Stimulated activated effector memory CD8-positive, alpha-beta T cell treated with anti-CD3 and anti-CD28 coated beads, Interleukin-12 subunit alpha, Interleukin-12 subunit beta, amount 100 ng/mL, for 72 hours (primary cell): Measurements from ENCODE around the gene ELAPOR2.
"Not testable (repeated sequence)": the region's sequence is repeated elsewhere in the genome, so short reads cannot be mapped to it uniquely, and the experiment has no call there.

Experiments used
- ATAC-seq: fragments of 150-1000 bp; cut with Tn5 transposase; 2 replicates; pipeline ENCODE4 v1.10.0; 2021
- DNase-seq, 2 donors: peaks; one replicate each; pipeline ENCODE4 v3.0.0; 2021 to 2022; ENCODE audit warnings: low spot score in 2 of 2
- H3K27ac Mint-ChIP-seq: one replicate; pipeline ENCODE4 v1.8.0; 2022; ENCODE audit warnings: mild to moderate bottlenecking, mixed read lengths
- H3K36me3 Mint-ChIP-seq: one replicate; pipeline ENCODE4 v1.8.0; 2022; ENCODE audit warnings: mild to moderate bottlenecking, mixed read lengths
- H3K4me1 Mint-ChIP-seq: one replicate; pipeline ENCODE4 v1.8.0; 2022; ENCODE audit warnings: mixed read lengths
- H3K4me3 Mint-ChIP-seq: one replicate; pipeline ENCODE4 v1.8.0; 2022; ENCODE audit warnings: mild to moderate bottlenecking, mixed read lengths
- H3K9me3 Mint-ChIP-seq: one replicate; pipeline ENCODE4 v1.8.0; 2022; ENCODE audit warnings: mixed read lengths

Gene ELAPOR2, protein sequence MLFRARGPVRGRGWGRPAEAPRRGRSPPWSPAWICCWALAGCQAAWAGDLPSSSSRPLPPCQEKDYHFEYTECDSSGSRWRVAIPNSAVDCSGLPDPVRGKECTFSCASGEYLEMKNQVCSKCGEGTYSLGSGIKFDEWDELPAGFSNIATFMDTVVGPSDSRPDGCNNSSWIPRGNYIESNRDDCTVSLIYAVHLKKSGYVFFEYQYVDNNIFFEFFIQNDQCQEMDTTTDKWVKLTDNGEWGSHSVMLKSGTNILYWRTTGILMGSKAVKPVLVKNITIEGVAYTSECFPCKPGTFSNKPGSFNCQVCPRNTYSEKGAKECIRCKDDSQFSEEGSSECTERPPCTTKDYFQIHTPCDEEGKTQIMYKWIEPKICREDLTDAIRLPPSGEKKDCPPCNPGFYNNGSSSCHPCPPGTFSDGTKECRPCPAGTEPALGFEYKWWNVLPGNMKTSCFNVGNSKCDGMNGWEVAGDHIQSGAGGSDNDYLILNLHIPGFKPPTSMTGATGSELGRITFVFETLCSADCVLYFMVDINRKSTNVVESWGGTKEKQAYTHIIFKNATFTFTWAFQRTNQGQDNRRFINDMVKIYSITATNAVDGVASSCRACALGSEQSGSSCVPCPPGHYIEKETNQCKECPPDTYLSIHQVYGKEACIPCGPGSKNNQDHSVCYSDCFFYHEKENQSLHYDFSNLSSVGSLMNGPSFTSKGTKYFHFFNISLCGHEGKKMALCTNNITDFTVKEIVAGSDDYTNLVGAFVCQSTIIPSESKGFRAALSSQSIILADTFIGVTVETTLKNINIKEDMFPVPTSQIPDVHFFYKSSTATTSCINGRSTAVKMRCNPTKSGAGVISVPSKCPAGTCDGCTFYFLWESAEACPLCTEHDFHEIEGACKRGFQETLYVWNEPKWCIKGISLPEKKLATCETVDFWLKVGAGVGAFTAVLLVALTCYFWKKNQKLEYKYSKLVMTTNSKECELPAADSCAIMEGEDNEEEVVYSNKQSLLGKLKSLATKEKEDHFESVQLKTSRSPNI

DNA sequence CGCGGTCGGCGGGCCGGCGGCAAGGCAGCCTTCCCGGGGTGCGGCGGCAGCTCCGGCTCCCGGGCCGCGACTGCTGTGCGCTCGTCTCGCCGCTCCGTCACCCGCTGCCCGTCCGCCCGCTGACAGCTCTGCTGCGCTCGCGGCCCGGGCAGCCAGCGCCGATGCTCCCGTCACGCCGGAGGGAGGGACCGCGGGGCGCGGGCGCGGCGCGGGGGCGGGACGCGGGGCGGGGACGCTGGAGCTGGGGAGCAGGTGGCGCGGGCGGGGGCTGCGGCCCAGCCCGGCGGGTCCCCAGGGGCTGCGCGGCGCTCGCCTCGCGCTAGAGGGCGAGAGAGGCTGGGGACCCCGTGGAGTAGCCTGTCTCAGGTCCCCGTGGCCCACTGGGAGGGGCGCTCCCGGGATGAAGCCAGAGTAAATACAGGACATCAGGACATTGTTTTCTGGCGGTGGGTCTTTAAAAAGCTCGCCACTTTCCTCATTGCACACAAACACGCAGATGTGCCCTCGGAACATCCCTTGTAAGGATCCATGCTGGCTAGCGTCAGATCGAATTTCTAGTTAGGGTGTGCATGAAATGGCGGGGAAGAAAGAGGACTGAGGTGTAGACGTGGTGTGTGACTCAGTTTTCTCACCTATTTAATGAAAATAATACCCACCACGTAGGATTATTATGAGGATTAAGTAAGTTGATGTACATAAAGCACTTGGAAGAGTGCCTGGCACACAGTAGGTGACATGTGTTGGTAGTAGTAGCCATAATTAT, at the start of gene ELAPOR2:
TSS of gene ELAPOR2 (minus strand) at position 130 of the 763 bp plus-strand sequence. CDS start 141 bp downstream, outside the sequence.
- Mint-ChIP-seq H3K4me1 (peaks cover 14% of the 10 kb centered on the region), H3K9me3 (no peaks in the 10 kb centered on the region), H3K27ac (peak within 1 kb of the TSS; percentile 29), H3K4me3 (peak within 1 kb of the TSS; percentile 70), H3K36me3 (no peaks in the 10 kb centered on the region)
- ATAC-seq (peak; percentile 94), DNase-seq (peak; percentile 69 to 82)

DNA sequence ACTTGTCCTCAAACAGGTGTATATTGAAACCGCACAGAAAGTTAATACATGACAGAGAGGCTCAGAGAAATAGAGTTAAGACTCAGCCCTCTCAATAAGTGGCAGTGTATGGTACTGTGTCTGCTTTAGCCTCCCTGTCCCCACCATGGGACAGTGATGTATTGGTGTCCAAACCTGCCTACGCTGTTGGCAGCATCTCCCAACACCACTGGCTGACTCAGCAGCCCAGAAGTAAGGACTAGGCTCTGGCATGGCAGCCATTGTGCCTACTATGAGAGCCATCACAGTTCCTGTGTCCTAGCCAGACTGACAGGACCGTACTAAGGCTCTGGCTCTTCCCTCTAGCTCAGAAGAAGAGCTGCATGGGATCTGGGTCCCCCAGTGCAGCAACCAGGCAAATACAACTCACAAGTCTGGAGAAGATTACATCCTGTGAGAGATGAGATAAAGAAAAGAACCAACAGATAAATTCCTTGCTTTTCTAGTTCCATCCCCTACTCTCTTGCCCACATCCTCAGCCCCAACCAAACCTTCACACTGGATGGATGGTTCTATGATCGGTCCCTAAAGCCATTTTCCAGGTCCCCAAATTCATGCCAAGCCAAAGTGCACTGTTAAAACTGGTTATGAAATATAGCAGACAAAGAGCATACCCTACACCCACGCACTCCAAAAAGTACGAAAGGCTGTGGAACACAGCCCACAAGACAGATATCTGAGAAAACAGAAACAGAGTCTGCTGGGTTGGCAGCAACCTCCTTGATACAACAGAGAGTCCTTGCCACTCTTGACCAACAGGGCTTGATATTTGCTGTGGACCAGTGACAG, 48.7 kb upstream of the ELAPOR2 start:
- Mint-ChIP-seq H3K36me3 (no peaks in the 10 kb centered on the region), H3K4me1 (no peaks in the 10 kb centered on the region), H3K9me3 (no peaks in the 10 kb centered on the region), H3K27ac (no peak overlapping the region), H3K4me3 (no peak overlapping the region)
- no peak for ATAC-seq
- no peak for DNase-seq

DNA sequence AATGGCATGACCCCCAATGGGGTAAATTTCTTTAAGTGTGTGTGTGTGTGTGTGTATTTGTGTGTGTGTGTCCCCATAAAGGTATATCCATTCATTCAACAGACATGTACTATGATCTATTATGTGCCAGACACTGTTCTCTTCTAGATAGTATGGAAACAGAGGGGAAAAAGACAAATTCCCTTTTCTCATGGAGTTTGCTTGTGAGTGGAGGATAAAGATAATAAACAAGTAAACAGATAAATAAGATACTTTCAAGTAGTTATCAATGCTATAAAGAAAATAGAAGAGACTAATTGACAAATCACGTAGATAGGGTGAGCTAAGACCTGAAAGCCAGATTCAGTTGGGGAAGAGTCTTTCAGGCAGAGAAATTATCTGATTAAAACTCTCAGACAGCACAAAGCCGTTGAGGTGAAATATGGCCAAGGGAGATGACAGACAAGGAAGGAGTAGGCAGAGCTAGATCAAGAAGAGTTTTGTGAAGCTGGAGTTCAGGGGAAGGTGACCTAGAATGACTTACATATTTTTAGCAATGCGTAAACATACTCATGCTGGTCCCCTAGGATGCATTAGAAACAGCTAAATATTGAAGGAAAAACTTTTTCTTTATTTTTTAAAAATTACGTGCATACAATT, 47.6 kb upstream of the ELAPOR2 start:
- no peak for ATAC-seq
- Mint-ChIP-seq H3K36me3 (no peaks in the 10 kb centered on the region), H3K27ac (no peak overlapping the region), H3K4me1 (no peaks in the 10 kb centered on the region), H3K4me3 (no peak overlapping the region), H3K9me3 (no peaks in the 10 kb centered on the region)
- no peak for DNase-seq

DNA sequence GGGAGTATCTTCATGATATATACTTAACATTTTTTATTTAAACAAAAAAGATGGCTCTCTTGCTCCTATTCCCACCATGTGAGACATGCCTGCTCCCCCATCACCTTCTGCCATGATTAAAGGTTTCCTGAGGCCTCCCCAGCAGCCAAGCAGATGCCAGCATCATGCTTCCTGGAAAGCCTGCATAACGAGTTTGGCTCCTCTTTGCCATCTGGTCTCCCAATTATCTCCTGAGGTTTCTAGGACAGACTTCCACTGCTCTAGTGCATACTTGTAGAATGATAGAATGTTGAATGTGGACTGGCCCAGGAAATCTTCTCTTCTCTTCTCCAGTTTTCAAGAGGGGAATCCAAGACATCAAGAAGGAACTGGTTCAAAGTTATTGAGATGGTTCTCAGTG, 45.9 kb upstream of the ELAPOR2 start:
- Mint-ChIP-seq H3K4me1 (no peaks in the 10 kb centered on the region), H3K27ac (no peak overlapping the region), H3K9me3 (no peaks in the 10 kb centered on the region), H3K4me3 (no peak overlapping the region), H3K36me3 (no peaks in the 10 kb centered on the region)
- DNase-seq (no peak), ATAC-seq (no peak)

DNA sequence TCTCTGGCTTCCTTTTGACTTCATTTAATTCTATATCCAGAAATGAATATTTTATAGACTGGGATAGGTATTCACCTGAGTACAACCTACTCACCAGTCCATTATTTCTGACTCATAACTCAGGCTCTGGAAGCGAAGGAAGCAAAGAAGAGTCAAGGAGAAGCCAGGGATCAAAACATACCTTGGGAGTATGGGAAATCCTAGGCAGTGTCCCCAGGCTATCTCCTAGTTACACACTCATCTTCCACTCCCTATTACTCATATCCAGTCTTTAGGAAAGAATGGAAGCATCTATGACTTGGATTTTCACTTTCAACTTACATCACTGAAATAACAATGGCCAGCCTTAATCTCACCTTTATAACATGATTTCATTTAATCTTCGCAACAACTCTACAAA, 40.9 kb upstream of the ELAPOR2 start:
- Mint-ChIP-seq H3K36me3 (no peaks in the 10 kb centered on the region), H3K9me3 (no peaks in the 10 kb centered on the region), H3K4me1 (no peaks in the 10 kb centered on the region), H3K27ac (no peak overlapping the region), H3K4me3 (no peak overlapping the region)
- ATAC-seq (no peak), DNase-seq (no peak)

DNA sequence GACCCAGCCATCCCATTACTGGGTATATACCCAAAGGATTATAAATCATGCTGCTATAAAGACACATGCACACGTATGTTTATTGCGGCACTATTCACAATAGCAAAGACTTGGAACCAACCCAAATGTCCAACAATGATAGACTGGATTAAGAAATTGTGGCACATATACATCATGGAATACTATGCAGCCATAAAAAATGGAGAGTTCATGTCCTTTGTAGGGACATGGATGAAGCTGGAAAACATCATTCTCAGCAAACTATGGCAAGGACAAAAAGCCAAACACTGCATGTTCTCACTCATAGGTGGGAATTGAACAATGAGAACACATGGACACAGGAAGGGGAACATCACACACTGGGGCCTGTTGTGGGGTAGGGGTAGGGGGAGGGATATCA, 37.9 kb upstream of the ELAPOR2 start:
- not testable (repeated sequence) for H3K4me3 Mint-ChIP-seq, H3K36me3 Mint-ChIP-seq, H3K9me3 Mint-ChIP-seq, H3K27ac Mint-ChIP-seq, DNase-seq, ATAC-seq, H3K4me1 Mint-ChIP-seq

DNA sequence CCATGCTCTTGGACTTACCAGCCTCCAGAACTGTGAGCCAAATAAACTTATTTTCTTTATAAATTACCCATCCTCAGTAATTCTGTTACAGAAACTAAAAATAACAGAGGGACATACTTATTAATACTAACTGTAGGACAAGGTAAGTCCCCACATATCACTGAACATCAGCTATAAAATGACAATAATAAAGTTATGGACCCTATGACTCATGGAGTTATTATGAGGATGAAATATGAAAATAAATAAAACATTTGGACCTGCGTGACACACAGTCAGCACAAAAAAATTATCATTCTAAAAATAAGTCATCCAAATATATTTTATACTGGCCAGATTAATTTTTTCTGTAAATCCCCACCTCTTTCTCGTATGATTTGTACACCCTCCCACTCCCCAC, 34.9 kb upstream of the ELAPOR2 start:
- DNase-seq (no peak), ATAC-seq (no peak)
- Mint-ChIP-seq H3K27ac (no peak overlapping the region), H3K36me3 (no peaks in the 10 kb centered on the region), H3K4me1 (no peaks in the 10 kb centered on the region), H3K4me3 (no peak overlapping the region), H3K9me3 (no peaks in the 10 kb centered on the region)

DNA sequence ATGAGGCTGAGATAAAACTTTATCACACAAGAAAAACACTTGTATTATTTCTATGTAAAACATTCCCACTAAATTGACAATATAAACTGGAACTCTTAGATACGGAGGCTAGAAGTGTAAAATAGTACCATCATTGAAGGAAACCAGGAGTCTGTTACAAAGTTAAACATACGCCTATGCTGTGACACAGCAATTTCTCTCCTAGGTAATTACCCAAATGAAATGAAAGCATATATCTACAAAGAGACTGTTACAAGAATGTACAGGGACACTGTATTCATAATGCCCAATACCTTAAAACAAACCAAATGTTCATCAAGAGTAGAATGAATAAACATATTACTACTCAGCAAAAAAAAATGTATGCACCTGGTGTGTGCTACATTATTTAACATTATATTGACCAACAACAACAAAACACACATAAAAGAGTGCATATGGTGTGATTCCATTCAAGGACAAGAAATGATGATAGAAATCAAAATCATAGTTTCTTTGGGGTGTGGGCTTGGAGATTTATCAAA, 33.2 kb upstream of the ELAPOR2 start:
- Mint-ChIP-seq H3K27ac (no peak overlapping the region), H3K4me3 (no peak overlapping the region), H3K4me1 (no peaks in the 10 kb centered on the region), H3K9me3 (no peaks in the 10 kb centered on the region), H3K36me3 (no peaks in the 10 kb centered on the region)
- DNase-seq (no peak), ATAC-seq (no peak)

DNA sequence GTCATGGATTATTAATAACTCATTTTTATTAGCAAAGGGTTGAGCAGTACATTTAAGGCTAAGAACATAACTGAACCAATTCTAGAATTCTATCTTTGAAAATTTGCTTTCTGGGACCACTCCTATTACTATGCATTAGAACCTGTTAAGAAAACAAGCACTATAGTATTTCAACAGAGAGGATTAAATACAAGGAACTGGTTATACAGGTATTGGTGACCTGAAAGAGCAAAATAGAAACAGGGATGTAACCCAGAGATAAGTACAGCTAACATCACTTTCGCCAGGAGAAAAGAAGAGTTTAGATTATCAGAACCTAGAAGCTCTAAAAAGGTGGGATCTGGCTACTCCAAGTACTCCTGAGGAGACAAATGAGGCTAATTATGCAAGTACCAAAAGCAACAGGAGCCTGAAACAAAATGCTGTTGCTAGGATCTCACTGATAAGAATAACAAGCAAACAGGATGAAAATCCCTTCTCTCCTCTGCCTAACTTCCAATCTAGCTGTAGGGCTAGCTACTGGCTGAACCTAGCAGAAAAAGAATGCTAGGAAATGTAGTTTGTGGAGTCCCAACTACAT, 32.1 kb upstream of the ELAPOR2 start:
- DNase-seq (no peak), ATAC-seq (no peak)
- Mint-ChIP-seq H3K27ac (no peak overlapping the region), H3K36me3 (no peaks in the 10 kb centered on the region), H3K4me3 (no peak overlapping the region), H3K9me3 (peaks cover 4% of the 10 kb centered on the region), H3K4me1 (no peaks in the 10 kb centered on the region)

DNA sequence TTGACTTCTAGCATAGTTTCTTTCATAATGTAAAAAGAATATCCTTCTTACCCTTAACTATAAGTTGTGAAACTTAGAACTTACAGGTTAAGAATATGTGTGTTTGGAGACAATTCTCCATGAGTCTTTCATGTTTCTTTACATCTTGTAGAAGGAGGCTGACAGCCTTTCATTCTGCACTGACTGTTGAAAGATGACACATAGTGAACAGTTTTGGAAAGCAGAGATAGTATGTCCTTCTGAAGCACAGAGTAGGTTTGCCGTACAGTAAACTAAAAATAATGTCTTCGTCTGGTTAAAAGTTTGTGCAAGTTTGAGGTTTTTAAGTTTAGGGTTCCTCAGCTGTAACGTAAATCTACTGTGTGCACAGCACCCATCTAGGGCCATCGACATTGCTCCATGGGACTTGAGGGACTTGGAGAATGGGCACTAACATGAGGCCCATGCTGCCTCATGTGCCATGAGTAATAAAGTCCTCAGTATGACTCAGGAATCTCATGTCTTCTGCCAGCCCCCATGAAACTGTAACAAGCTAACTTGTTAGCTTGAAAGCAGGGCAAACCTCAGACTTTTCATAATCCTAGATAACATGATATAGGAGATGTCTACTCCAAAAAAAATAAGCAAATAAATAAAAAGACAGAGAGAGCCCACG, 24.5 kb upstream of the ELAPOR2 start:
- H3K4me1 Mint-ChIP-seq, result peaks cover 11% of the 10 kb centered on the region
- H3K9me3 Mint-ChIP-seq, result peaks cover 4% of the 10 kb centered on the region
- DNase-seq (no peak), ATAC-seq (peak; percentile 97)
- H3K27ac Mint-ChIP-seq, result no peak overlapping the region
- H3K4me3 Mint-ChIP-seq, result no peak overlapping the region
- no peaks in the 10 kb centered on the region for H3K36me3 Mint-ChIP-seq

DNA sequence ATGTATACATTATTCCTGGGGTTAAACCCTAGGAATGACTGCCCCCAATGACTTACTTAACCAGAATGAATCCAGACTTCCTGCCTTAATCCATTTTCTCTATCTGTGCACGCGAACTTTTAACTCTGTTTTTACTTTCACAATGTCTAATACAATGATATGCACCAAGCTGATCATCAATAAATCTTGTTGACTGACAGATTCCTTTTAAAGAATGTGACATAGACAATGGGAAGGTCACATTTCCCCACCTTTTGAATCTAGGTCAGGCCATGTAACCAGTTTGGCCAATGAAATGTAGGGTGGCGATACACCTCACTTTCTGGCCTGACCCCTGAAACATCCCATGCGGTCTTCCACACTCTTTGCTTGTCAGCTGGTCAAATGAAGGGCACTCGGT, 23.2 kb upstream of the ELAPOR2 start:
- ATAC-seq, result no peak
- peaks cover 11% of the 10 kb centered on the region for H3K4me1 Mint-ChIP-seq
- no peak overlapping the region for H3K27ac Mint-ChIP-seq
- peaks cover 4% of the 10 kb centered on the region for H3K9me3 Mint-ChIP-seq
- DNase-seq, result no peak
- H3K36me3 Mint-ChIP-seq, result no peaks in the 10 kb centered on the region
- no peak overlapping the region for H3K4me3 Mint-ChIP-seq

DNA sequence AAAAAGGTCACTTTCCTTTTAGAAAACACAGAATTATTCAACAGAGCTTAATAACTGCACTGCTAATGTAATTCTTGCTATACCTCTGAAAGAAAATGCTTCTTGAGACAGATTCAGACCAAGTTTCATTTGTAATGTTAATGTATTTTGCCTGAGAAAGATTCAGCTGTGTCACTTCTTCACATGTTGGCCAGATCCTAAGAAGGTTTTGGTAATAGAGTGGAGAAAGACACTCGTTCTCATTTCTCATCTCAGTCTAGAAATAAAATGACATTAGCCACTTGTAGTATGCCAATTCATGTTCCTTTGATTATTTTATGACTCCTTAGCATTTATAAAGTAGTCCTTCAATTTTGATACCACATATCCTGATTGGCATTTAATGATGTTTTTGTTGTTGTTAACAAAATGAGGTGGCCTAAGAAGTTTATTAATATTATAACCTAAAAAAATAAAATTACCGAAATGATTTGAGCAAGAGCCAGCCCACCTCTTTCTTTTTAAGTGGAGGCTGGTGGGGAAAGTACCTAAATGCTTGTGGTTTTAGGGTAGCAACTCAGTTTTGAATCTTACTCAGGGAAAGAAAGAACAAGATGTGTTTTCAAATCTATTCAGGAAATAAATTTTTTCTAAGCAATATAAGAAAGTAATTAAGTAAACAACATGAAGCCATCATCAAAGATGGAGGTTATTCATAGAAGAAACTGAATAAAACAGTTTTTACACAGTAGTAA, 16.4 kb upstream of the ELAPOR2 start:
- DNase-seq (no peak), ATAC-seq (peak; percentile 75)

DNA sequence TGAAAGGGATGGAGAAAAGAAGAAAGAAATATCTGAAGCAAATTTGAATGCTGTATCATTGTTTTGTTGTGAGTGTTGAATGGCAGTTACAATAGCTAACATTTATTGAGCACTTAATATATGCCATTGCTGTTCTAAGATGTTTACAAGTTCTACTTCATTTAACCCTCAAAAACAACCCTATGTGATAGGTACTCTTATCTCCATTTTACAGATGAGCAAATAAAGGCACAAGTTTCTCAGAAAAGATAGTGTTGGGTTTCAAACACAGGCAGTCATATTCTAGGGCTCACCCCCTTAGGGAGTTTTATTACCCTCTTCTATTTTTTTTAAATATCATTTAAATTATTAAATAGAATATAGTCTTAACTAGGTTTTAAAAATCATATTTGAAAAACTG, 8.3 kb upstream of the ELAPOR2 start:
- no peaks in the 10 kb centered on the region for H3K4me1 Mint-ChIP-seq
- no peaks in the 10 kb centered on the region for H3K36me3 Mint-ChIP-seq
- no peak for ATAC-seq
- no peak overlapping the region for H3K27ac Mint-ChIP-seq
- DNase-seq, result no peak
- no peaks in the 10 kb centered on the region for H3K9me3 Mint-ChIP-seq
- no peak overlapping the region for H3K4me3 Mint-ChIP-seq

More for the DNA sequence above, 16.4 kb upstream of the ELAPOR2 start:
- no peak overlapping the region for H3K4me3 Mint-ChIP-seq
- no peaks in the 10 kb centered on the region for H3K36me3 Mint-ChIP-seq
- H3K4me1 Mint-ChIP-seq, result peaks cover 6% of the 10 kb centered on the region
- H3K27ac Mint-ChIP-seq, result no peak overlapping the region
- no peaks in the 10 kb centered on the region for H3K9me3 Mint-ChIP-seq
